GM12892 (cell line): Measurements from ENCODE around the gene DOCK10.

ENCODE experiments used
- POLR2A ChIP-seq: IDR thresholded peaks from 2 replicates; pipeline ENCODE4 v1.6.1; 2011; ENCODE audit warnings: low read depth, low read length, control low read depth
- POLR2AphosphoS5 ChIP-seq: IDR thresholded peaks from 2 replicates; pipeline ENCODE4 v1.6.1; 2011; ENCODE audit warnings: low read depth, low read length, control low read depth
- TAF1 ChIP-seq: IDR thresholded peaks from 2 replicates; pipeline ENCODE4 v1.6.1; 2011; ENCODE audit warnings: low read depth, mild to moderate bottlenecking, control low read depth, low read length, borderline replicate concordance

DNA sequence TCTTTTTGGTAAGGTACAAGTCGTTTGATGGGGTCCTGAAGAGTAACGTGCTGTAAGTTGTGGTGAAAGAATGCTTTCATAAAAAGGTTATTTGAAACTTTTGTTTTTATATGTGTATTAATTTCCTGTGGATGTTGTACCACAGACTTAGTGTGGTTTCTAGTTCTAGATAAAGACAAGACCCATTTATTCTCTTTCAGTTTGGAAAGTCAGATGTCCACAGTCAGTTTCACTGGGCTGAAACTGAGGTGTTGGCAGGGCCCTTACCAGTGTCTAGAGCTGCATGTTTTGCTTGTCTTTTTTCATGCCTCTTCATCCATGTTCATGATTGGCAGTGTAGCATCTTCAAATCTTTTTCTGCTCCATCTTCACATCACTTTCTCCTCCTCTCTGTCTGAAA lies 22.1 kb upstream of the DOCK10 start:
- TF ChIP-seq POLR2A (no peak), POLR2AphosphoS5 (no peak), TAF1 (no peak)
